KOPT-K1 (cell line): ENCODE results near the gene HUWE1.
"Not testable (repeated sequence)": the region's sequence is repeated elsewhere in the genome, so short reads cannot be mapped to it uniquely, and the experiment has no call there.

Experiments used
- H3K27ac ChIP-seq: fragments of 200-600 bp; sonication (generic); 2 replicates; pipeline ENCODE4 v1.5.1; 2016; ENCODE audit warnings: antibody characterized with exemption, mild to moderate bottlenecking, low read depth, low read length; ENCODE audit not compliant: poor library complexity, severe bottlenecking
- H3K36me3 ChIP-seq: fragments of 200-600 bp; sonication (generic); 2 replicates; pipeline ENCODE4 v1.5.1; 2017; ENCODE audit warnings: antibody characterized with exemption, mild to moderate bottlenecking, low read length, moderate library complexity; ENCODE audit not compliant: insufficient read depth
- H3K9me3 ChIP-seq: fragments of 200-600 bp; sonication (generic); 2 replicates; pipeline ENCODE4 v1.5.1; 2017; ENCODE audit warnings: antibody characterized with exemption, low read length, mild to moderate bottlenecking; ENCODE audit not compliant: insufficient read depth, poor library complexity, severe bottlenecking

Gene HUWE1

GRCh38 chrX:53550756-53551463 is 135.6 kb downstream of the HUWE1 start:
- H3K27ac ChIP-seq, result no peak overlapping the region
- H3K36me3 ChIP-seq, result peaks cover 98% of the 10 kb centered on the region
- H3K9me3 ChIP-seq, result no peaks in the 10 kb centered on the region

GRCh38 chrX:53547668-53548067 is 138.9 kb downstream of the HUWE1 start:
- H3K9me3 ChIP-seq, result no peaks in the 10 kb centered on the region
- peaks cover 100% of the 10 kb centered on the region for H3K36me3 ChIP-seq
- no peak overlapping the region for H3K27ac ChIP-seq

GRCh38 chrX:53544936-53545335 is 141.6 kb downstream of the HUWE1 start:
- H3K36me3 ChIP-seq, result peaks cover 100% of the 10 kb centered on the region
- H3K27ac ChIP-seq, result no peak overlapping the region

GRCh38 chrX:53538781-53539180 is 147.7 kb downstream of the HUWE1 start:
- Histone ChIP-seq H3K27ac (no peak overlapping the region), H3K36me3 (peaks cover 100% of the 10 kb centered on the region), H3K9me3 (no peaks in the 10 kb centered on the region)

More at GRCh38 chrX:53544936-53545335, 141.6 kb downstream of the HUWE1 start:
- no peaks in the 10 kb centered on the region for H3K9me3 ChIP-seq

GRCh38 chrX:53531255-53531966 is 155.1 kb downstream of the HUWE1 start:
- peaks cover 37% of the 10 kb centered on the region for H3K36me3 ChIP-seq
- not testable (repeated sequence) for H3K27ac ChIP-seq, H3K9me3 ChIP-seq

GRCh38 chrX:53526999-53527398 is 159.5 kb downstream of the HUWE1 start:
- no peaks in the 10 kb centered on the region for H3K36me3 ChIP-seq

GRCh38 chrX:53511322-53511721 is 175.2 kb downstream of the HUWE1 start:
- Histone ChIP-seq H3K27ac (no peak overlapping the region), H3K36me3 (no peaks in the 10 kb centered on the region), H3K9me3 (no peaks in the 10 kb centered on the region)

More at GRCh38 chrX:53526999-53527398, 159.5 kb downstream of the HUWE1 start:
- H3K9me3 ChIP-seq, result peaks cover 9% of the 10 kb centered on the region
- H3K27ac ChIP-seq, result no peak overlapping the region

GRCh38 chrX:53504035-53504434 is 182.5 kb downstream of the HUWE1 start:
- not testable (repeated sequence) for H3K9me3 ChIP-seq, H3K36me3 ChIP-seq, H3K27ac ChIP-seq

GRCh38 chrX:53494436-53494835 is 192.1 kb downstream of the HUWE1 start:
- Histone ChIP-seq H3K9me3 (no peaks in the 10 kb centered on the region), H3K27ac (no peak overlapping the region), H3K36me3 (no peaks in the 10 kb centered on the region)

GRCh38 chrX:53486285-53486684 is 200.2 kb downstream of the HUWE1 start:
- Histone ChIP-seq H3K27ac (no peak overlapping the region), H3K9me3 (no peaks in the 10 kb centered on the region), H3K36me3 (no peaks in the 10 kb centered on the region)

- Histone ChIP-seq H3K9me3 (no peaks in the 10 kb centered on the region), H3K36me3 (no peaks in the 10 kb centered on the region), H3K27ac (no peak overlapping the region)
Measured at GRCh38 chrX:53483838-53484405, 202.6 kb downstream of the HUWE1 start.

GRCh38 chrX:53483416-53483815 is 203.1 kb downstream of the HUWE1 start:
- Histone ChIP-seq H3K9me3 (no peaks in the 10 kb centered on the region), H3K27ac (no peak overlapping the region), H3K36me3 (no peaks in the 10 kb centered on the region)
